Gastroesophageal sphincter (tissue), 4 donors: ENCODE measurements around the gene SEC14L3. TPM values are rescaled to one million over a fixed set of nuclear protein-coding genes. Genes with fewer than 3 reads are reported as not detected.
A peak's percentile ranks its signal among the peaks of the same experiment; 100 is the strongest.

ENCODE experiments used
- ATAC-seq: fragments of 150-250 bp; one replicate; pipeline ENCODE4 v1.9.1; 2016; ENCODE audit warnings: mild to moderate bottlenecking, moderate library complexity
- H3K27ac ChIP-seq, 4 donors: fragments of 200-600 bp; sonication (generic) in 3 of 4; 1 replicate in 3 of 4; 2 replicates in 1 of 4; pipeline ENCODE4 v1.5.1; 2016 to 2019
- H3K27me3 ChIP-seq: fragments of 200-600 bp; sonication (generic); one replicate; pipeline ENCODE4 v1.5.1; 2019
- H3K36me3 ChIP-seq, 2 donors: fragments of 200-600 bp; sonication (generic); one replicate each; pipeline ENCODE4 v1.5.1; 2019; ENCODE audit warnings: control low read depth in 1 of 2
- H3K4me1 ChIP-seq, 3 donors: fragments of 200-600 bp; sonication (generic); 1 replicate in 2 of 3; 2 replicates in 1 of 3; pipeline ENCODE4 v1.5.1; 2016 to 2019; ENCODE audit warnings: control low read depth in 2 of 3
- H3K4me3 ChIP-seq, 2 donors: fragments of 200-600 bp; sonication (generic); one replicate each; pipeline ENCODE4 v1.5.1; 2019; ENCODE audit warnings: mild to moderate bottlenecking in 1 of 2, moderate library complexity in 1 of 2
- H3K9me3 ChIP-seq, 3 donors: fragments of 200-600 bp; sonication (generic); one replicate each; pipeline ENCODE4 v1.5.1; 2017 to 2019; ENCODE audit warnings: control low read depth in 2 of 3
- CTCF ChIP-seq, 4 experiments: fragments of 200-600 bp in 2 of 4; fragments of 450-650 bp in 2 of 4; sonication (generic) in 1 of 4; IDR thresholded peaks; one replicate each; pipeline ENCODE4 v1.5.1; 2017 to 2019; ENCODE audit warnings: antibody characterized with exemption in 4 of 4, mild to moderate bottlenecking in 2 of 4, moderate library complexity in 2 of 4
- EP300 ChIP-seq: sonication (generic); formaldehyde crosslinking; IDR thresholded peaks from one replicate; pipeline ENCODE4 v1.6.1; 2017; ENCODE audit warnings: antibody characterized with exemption, mild to moderate bottlenecking
- POLR2A ChIP-seq, 2 donors: fragments of 450-650 bp; IDR thresholded peaks; one replicate each; pipeline ENCODE4 v1.6.1; 2017; ENCODE audit warnings: antibody characterized with exemption in 2 of 2, mild to moderate bottlenecking in 2 of 2, moderate library complexity in 1 of 2
- POLR2AphosphoS5 ChIP-seq: sonication (generic); formaldehyde crosslinking; IDR thresholded peaks from one replicate; pipeline ENCODE4 v1.6.1; 2017; ENCODE audit warnings: antibody characterized with exemption
- WGBS, 2 donors: methylation state at CpG; one replicate each; pipeline ENCODE4 v1.1.5; 2018; ENCODE audit warnings: low coverage in 1 of 2; 5-methylcytosine and 5-hydroxymethylcytosine counted together
- total RNA-seq, 4 donors: library from RNA; depleted of rRNA; stranded (reverse); fragments of >200 nt; gene quantifications; one replicate each; pipeline ENCODE4 v1.1.0, GENCODE V29; 2016

SEC14L3 gene
- total RNA-seq, 4 donors from 2014 or later, result not detected

- ATAC-seq, result peak; percentile 94
- no peaks in the 10 kb centered on the region for H3K9me3 ChIP-seq
- peaks cover 0 to 18% of the 10 kb centered on the region in 2 donors for H3K36me3 ChIP-seq
- TF ChIP-seq POLR2AphosphoS5, result peak; percentile 98
- peak in 1 of 4 experiments; percentile 11 for TF ChIP-seq CTCF (IDR thresholded peaks at IDR 0.05)
- TF ChIP-seq POLR2A (IDR thresholded peaks at IDR 0.05), result peak in 1 of 2 donors; percentile 41
- TF ChIP-seq EP300, result no peak
- H3K4me1 ChIP-seq, result peaks cover 0 to 66% (median 34%) of the 10 kb centered on the region in 3 donors
- H3K4me3 ChIP-seq, result peak overlapping the region; percentile 48 to 66
- 0 to 3% methylated on average over 1 to 11 of the region's 31 CpGs for WGBS, 2 donors
- no peaks in the 10 kb centered on the region for H3K27me3 ChIP-seq
- peak overlapping the region; percentile 84 to 99 (median 96) for H3K27ac ChIP-seq
These were observed 47.8 kb downstream of the SEC14L3 start for GRCh38 chr22:30423959-30424533.

- peak; percentile 65 for ATAC-seq
- TF ChIP-seq POLR2A (IDR thresholded peaks at IDR 0.05), result peak; percentile 78 to 83
- TF ChIP-seq EP300, result no peak
- peak in 1 of 4 experiments; percentile 21 for TF ChIP-seq CTCF (IDR thresholded peaks at IDR 0.05)
- TF ChIP-seq POLR2AphosphoS5, result no peak
- WGBS, 2 donors, result 0% methylated on average over 9 to 18 of the region's 45 CpGs
These were observed 48.4 kb downstream of the SEC14L3 start for GRCh38 chr22:30423301-30423958.

GRCh38 chr22:30422481-30423300 is 49.1 kb downstream of the SEC14L3 start:
- 18 to 40% methylated on average over 6 to 13 of the region's 18 CpGs for WGBS, 2 donors
- H3K4me3 ChIP-seq, result peak overlapping the region; percentile 48 to 66
- ATAC-seq, result peak; percentile 48
- H3K4me1 ChIP-seq, result peaks cover 0 to 66% (median 34%) of the 10 kb centered on the region in 3 donors
- no peaks in the 10 kb centered on the region for H3K9me3 ChIP-seq
- H3K36me3 ChIP-seq, result peaks cover 0 to 31% of the 10 kb centered on the region in 2 donors
- TF ChIP-seq POLR2A (IDR thresholded peaks at IDR 0.05) (no peak), POLR2AphosphoS5 (peak; percentile 94)
- H3K27ac ChIP-seq, result peak overlapping the region; percentile 84 to 99 (median 96)
- H3K27me3 ChIP-seq, result no peaks in the 10 kb centered on the region

More at GRCh38 chr22:30423301-30423958, 48.4 kb downstream of the SEC14L3 start:
- H3K27ac ChIP-seq, result peak overlapping the region; percentile 84 to 99 (median 96)
- H3K4me1 ChIP-seq, result peaks cover 0 to 66% (median 34%) of the 10 kb centered on the region in 3 donors
- H3K4me3 ChIP-seq, result peak overlapping the region; percentile 48 to 66
- H3K9me3 ChIP-seq, result no peaks in the 10 kb centered on the region
- H3K27me3 ChIP-seq, result no peaks in the 10 kb centered on the region
- peaks cover 0 to 24% of the 10 kb centered on the region in 2 donors for H3K36me3 ChIP-seq

GRCh38 chr22:30421695-30422480 is 49.9 kb downstream of the SEC14L3 start:
- H3K27ac ChIP-seq, result peak overlapping the region; percentile 84 to 99 (median 96)
- H3K4me1 ChIP-seq, result peaks cover 0 to 64% (median 34%) of the 10 kb centered on the region in 3 donors
- H3K27me3 ChIP-seq, result no peaks in the 10 kb centered on the region
- no peak for TF ChIP-seq POLR2AphosphoS5
- TF ChIP-seq POLR2A (IDR thresholded peaks at IDR 0.05), result no peak
- no peak for TF ChIP-seq CTCF (IDR thresholded peaks at IDR 0.05)
- TF ChIP-seq EP300, result no peak
- peak overlapping the region in 1 of 2 donors; percentile 66 for H3K4me3 ChIP-seq
- 60 to 71% methylated on average over 6 of the region's 8 CpGs for WGBS, 2 donors
- no peak for ATAC-seq
- H3K36me3 ChIP-seq, result peaks cover 0 to 39% of the 10 kb centered on the region in 2 donors
- H3K9me3 ChIP-seq, result no peaks in the 10 kb centered on the region
